OCI-LY3 (cell line): ENCODE measurements around the gene TMEM87B.

ENCODE experiments used
- H2AFZ ChIP-seq: fragments of 200-600, 300-600 bp; shearing (Covaris generic); 2 replicates; pipeline ENCODE4 v1.6.0; 2014; ENCODE audit warnings: antibody characterized with exemption, low read depth, low read length
- H3K27ac ChIP-seq: fragments of 200-600, 300-600 bp; sonication (generic); 2 replicates; pipeline ENCODE4 v1.5.1; 2014; ENCODE audit warnings: mild to moderate bottlenecking, low read length, moderate library complexity, mixed read lengths
- H3K27me3 ChIP-seq: fragments of 200-600, 300-600 bp; sonication (generic); 2 replicates; pipeline ENCODE4 v1.6.1; 2014; ENCODE audit warnings: low read depth, low read length, mixed read lengths
- H3K36me3 ChIP-seq: fragments of 200-600, 300-600 bp; sonication (generic); replicated peaks from 2 replicates; pipeline ENCODE3; 2014; ENCODE audit warnings: low read depth, low read length, mixed read lengths
- H3K4me1 ChIP-seq: fragments of 300-600, 200-600 bp; sonication (generic); 2 replicates; pipeline ENCODE4 v1.6.1; 2014; ENCODE audit warnings: low read length, mixed read lengths
- H3K4me2 ChIP-seq: fragments of 200-600, 300-600 bp; sonication (generic); 2 replicates; pipeline ENCODE4 v1.6.1; 2014; ENCODE audit warnings: low read length, mixed read lengths
- H3K4me3 ChIP-seq: fragments of 300-600, 200-600 bp; sonication (generic); 2 replicates; pipeline ENCODE4 v1.5.1; 2014; ENCODE audit warnings: antibody characterized with exemption, mild to moderate bottlenecking, low read length, moderate library complexity
- H3K79me2 ChIP-seq: fragments of 300-600, 200-600 bp; shearing (Covaris generic); 2 replicates; pipeline ENCODE4 v1.6.1; 2014; ENCODE audit warnings: mild to moderate bottlenecking, low read length, mixed read lengths
- H3K9ac ChIP-seq: fragments of 300-600, 200-600 bp; shearing (Covaris generic); 2 replicates; pipeline ENCODE4 v1.6.0; 2014; ENCODE audit warnings: mild to moderate bottlenecking, low read length, moderate library complexity
- H3K9me3 ChIP-seq: fragments of 200-600, 300-600 bp; shearing (Covaris generic); 2 replicates; pipeline ENCODE4 v1.6.1; 2014; ENCODE audit warnings: low read length, mixed read lengths; ENCODE audit not compliant: insufficient read depth
- H4K20me1 ChIP-seq: fragments of 200-600, 300-600 bp; sonication (generic); 2 replicates; pipeline ENCODE4 v1.6.1; 2016; ENCODE audit warnings: low read length, mixed read lengths; ENCODE audit not compliant: insufficient read depth
- EZH2phosphoT487 ChIP-seq: fragments of 200-600 bp; shearing (Covaris generic); IDR thresholded peaks from 2 replicates; pipeline ENCODE4 v1.6.1; 2018; ENCODE audit warnings: antibody characterized with exemption, mixed run types, low read depth
- TF ChIP-seq, protein P1 (sequence below): fragments of 200-600, 300-600 bp; sonication (generic); IDR thresholded peaks from 2 replicates; pipeline ENCODE4 v1.5.1; 2014; ENCODE audit warnings: antibody characterized with exemption, low read length, low read depth

The TMEM87B gene

GRCh38 chr2:112008910-112009485, 46.1 kb upstream of the TMEM87B start:
- Histone ChIP-seq H3K27ac (no peak overlapping the region), H3K4me2 (no peak overlapping the region), H3K79me2 (no peaks in the 10 kb centered on the region), H2AFZ (no peak overlapping the region), H3K9me3 (no peaks in the 10 kb centered on the region), H4K20me1 (no peaks in the 10 kb centered on the region), H3K36me3 (no peaks in the 10 kb centered on the region), H3K4me3 (no peak overlapping the region), H3K9ac (no peak overlapping the region), H3K4me1 (peaks cover 7% of the 10 kb centered on the region; the same call in 1 of the 2 replicates), H3K27me3 (0 out of 2 replicates have a peak, but pooled peaks cover 5% of the 10 kb centered on the region)
- TF ChIP-seq, protein P1, sequence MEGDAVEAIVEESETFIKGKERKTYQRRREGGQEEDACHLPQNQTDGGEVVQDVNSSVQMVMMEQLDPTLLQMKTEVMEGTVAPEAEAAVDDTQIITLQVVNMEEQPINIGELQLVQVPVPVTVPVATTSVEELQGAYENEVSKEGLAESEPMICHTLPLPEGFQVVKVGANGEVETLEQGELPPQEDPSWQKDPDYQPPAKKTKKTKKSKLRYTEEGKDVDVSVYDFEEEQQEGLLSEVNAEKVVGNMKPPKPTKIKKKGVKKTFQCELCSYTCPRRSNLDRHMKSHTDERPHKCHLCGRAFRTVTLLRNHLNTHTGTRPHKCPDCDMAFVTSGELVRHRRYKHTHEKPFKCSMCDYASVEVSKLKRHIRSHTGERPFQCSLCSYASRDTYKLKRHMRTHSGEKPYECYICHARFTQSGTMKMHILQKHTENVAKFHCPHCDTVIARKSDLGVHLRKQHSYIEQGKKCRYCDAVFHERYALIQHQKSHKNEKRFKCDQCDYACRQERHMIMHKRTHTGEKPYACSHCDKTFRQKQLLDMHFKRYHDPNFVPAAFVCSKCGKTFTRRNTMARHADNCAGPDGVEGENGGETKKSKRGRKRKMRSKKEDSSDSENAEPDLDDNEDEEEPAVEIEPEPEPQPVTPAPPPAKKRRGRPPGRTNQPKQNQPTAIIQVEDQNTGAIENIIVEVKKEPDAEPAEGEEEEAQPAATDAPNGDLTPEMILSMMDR = no peak
- no peak for TF ChIP-seq EZH2phosphoT487

DNA sequence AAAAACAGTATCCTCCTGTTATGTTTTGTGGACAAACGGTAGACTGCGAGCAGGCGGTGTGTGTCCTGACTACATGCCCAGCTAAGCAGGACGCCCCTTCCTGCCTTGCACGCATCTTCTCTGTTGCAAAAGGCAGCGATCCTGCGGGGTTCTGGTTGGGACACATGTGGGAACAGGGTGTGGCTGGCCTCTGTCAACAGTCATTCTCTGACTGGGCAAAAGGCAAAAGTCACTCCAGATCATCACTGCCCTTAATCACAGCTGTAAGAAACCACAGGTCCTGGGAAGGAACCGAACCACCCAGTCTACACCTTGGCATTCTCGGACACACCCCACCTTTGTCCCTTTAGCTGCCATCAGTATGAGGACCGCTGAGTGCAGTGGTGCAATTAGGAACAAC, 44.3 kb upstream of the TMEM87B start:
- no peak for TF ChIP-seq EZH2phosphoT487
- TF ChIP-seq, protein P1 = no peak
- Histone ChIP-seq H3K4me3 (no peak overlapping the region), H4K20me1 (no peaks in the 10 kb centered on the region), H3K27ac (no peak overlapping the region), H3K79me2 (no peaks in the 10 kb centered on the region), H3K9ac (no peak overlapping the region), H3K4me2 (no peak overlapping the region), H3K27me3 (0 out of 2 replicates have a peak, but pooled peaks cover 5% of the 10 kb centered on the region), H3K9me3 (no peaks in the 10 kb centered on the region), H2AFZ (no peak overlapping the region), H3K36me3 (no peaks in the 10 kb centered on the region), H3K4me1 (peaks cover 7% of the 10 kb centered on the region; the same call in 1 of the 2 replicates)

GRCh38 chr2:112012556-112012955, 42.5 kb upstream of the TMEM87B start:
- Histone ChIP-seq H3K79me2 (no peaks in the 10 kb centered on the region), H3K4me2 (no peak overlapping the region), H3K27ac (no peak overlapping the region), H3K4me1 (peaks cover 7% of the 10 kb centered on the region; the same call in 1 of the 2 replicates), H3K4me3 (no peak overlapping the region), H3K9ac (no peak overlapping the region), H3K36me3 (no peaks in the 10 kb centered on the region), H4K20me1 (no peaks in the 10 kb centered on the region), H3K27me3 (peaks cover 12% of the 10 kb centered on the region; the same call in 1 of the 2 replicates), H2AFZ (no peak overlapping the region), H3K9me3 (no peaks in the 10 kb centered on the region)
- no peak for TF ChIP-seq EZH2phosphoT487
- TF ChIP-seq, protein P1 = no peak

DNA sequence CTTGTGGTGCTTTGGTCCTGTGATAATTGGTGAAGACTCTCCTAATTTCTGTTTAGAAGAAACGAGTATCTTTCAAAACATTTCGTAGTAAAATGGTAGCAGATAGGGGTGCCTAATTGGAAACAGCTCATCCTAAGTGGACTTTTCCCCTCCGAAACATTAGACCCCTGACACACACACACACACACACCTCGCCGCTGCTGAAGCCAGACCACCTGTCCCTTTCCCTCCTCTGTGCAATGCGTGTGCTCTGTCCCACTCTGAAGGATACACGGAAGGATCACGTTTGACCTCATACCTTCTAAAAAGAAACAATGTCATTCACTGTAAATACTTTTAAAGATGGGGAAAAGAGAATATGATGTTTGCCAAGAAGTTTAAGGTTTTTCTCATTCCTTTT, 36.2 kb upstream of the TMEM87B start:
- Histone ChIP-seq H2AFZ (no peak overlapping the region), H3K9ac (no peak overlapping the region), H3K36me3 (no peaks in the 10 kb centered on the region), H3K27me3 (peaks cover 29% of the 10 kb centered on the region), H3K4me2 (no peak overlapping the region), H3K27ac (no peak overlapping the region), H3K4me1 (no peaks in the 10 kb centered on the region), H3K79me2 (no peaks in the 10 kb centered on the region), H3K4me3 (no peak overlapping the region), H4K20me1 (no peaks in the 10 kb centered on the region), H3K9me3 (no peaks in the 10 kb centered on the region)
- TF ChIP-seq, protein P1 = no peak
- no peak for TF ChIP-seq EZH2phosphoT487
